Measurements from ENCODE around the gene SYTL2. TPM values are rescaled to one million over a fixed set of nuclear protein-coding genes. Genes with fewer than 3 reads are reported as not detected.

Gene SYTL2
- total RNA-seq, 1 donor from 2014 or later: 7.3 TPM

DNA sequence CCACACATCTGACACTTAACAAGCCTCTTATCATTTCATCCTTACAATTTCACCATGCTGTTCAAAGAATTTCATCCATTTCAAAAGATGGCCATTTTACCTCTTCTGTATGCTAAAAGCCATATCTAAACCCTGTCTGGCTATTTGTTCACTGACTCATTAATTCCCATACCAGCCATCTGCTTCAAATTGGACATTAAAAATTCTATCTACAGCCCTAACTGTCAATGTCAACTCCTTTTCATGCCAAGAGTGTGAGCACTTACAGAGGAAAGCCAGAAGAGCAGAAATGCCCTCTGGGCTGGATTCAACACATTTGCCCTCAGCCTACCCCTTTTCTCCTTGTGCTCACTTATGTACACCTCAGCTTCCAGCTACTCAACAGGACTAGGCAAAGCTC lies 59.2 kb downstream of the SYTL2 start:
- Mint-ChIP-seq H3K27me3 (ENCODE audit: low read depth) (no peaks in the 10 kb centered on the region), H3K9me3 (no peaks in the 10 kb centered on the region), H3K4me1 (no peaks in the 10 kb centered on the region), H3K36me3 (ENCODE audit: low read depth) (no peaks in the 10 kb centered on the region), H3K27ac (ENCODE audit: unreplicated experiment) (no peak overlapping the region), H3K4me3 (no peak overlapping the region)
- no peak for DNase-seq (ENCODE audit: low read depth, low spot score)
- TF ChIP-seq CTCF (conservative IDR thresholded peaks at IDR 0.05): no peak

DNA sequence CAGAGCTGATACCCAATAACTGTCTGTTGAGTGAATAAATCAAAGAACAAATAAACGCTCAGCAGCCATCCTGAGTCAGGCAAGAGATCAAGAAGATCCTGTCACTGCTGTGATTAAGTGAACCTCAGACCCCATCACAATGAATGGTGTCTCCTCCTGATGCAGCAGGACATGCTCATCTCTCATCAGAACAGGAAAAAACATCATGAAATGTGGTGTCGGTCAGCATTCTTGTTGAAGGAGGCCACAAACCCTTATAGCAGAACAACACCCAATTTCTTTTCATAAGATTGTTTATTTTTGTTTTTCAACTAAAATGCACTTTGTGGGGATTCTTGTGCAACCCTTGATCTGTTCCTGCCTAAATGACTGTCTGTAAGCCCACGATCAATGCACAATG lies 60.3 kb downstream of the SYTL2 start:
- no peak for DNase-seq (ENCODE audit: low read depth, low spot score)
- no peaks in the 10 kb centered on the region for H3K27me3 Mint-ChIP-seq (ENCODE audit: low read depth)
- no peak for TF ChIP-seq CTCF (conservative IDR thresholded peaks at IDR 0.05)
- H3K9me3 Mint-ChIP-seq: no peaks in the 10 kb centered on the region
- no peaks in the 10 kb centered on the region for H3K36me3 Mint-ChIP-seq (ENCODE audit: low read depth)
- no peak overlapping the region for H3K4me3 Mint-ChIP-seq
- H3K27ac Mint-ChIP-seq (ENCODE audit: unreplicated experiment): no peak overlapping the region
- H3K4me1 Mint-ChIP-seq: no peaks in the 10 kb centered on the region

- no peak overlapping the region for H3K4me3 Mint-ChIP-seq
- DNase-seq (ENCODE audit: low read depth, low spot score): no peak
- no peaks in the 10 kb centered on the region for H3K36me3 Mint-ChIP-seq (ENCODE audit: low read depth)
- TF ChIP-seq CTCF (conservative IDR thresholded peaks at IDR 0.05): no peak
- no peak overlapping the region for H3K27ac Mint-ChIP-seq (ENCODE audit: unreplicated experiment)
- no peaks in the 10 kb centered on the region for H3K27me3 Mint-ChIP-seq (ENCODE audit: low read depth)
- H3K9me3 Mint-ChIP-seq: no peaks in the 10 kb centered on the region
- no peaks in the 10 kb centered on the region for H3K4me1 Mint-ChIP-seq
Observed at GRCh38 chr11:85749884-85750283, 61.1 kb downstream of the SYTL2 start.

DNA sequence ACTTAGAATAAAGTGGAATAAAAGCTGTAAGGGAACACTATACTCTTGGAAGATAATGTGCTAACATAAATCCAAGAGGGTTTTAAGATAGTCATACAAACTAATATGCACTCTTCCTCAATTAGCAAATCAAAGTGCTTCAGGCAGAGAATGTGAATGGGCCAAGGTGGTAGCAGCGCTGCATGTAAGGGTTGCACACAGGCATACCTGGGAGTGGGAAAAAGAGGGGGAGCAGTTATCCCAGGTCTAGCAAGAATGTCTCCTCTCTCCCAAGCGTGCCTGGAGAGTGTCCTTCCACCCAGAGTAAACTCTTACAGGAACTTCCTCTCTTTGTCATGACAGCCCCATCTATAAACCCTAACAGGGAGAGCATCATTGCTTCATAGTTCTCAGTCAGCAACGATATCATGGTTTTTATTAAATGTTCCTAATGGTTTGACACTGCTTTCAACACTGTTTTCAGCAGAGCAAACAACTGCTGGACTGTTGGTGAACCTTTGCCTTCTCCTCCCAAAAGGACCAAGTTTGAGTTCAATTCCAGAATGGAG lies 61.6 kb downstream of the SYTL2 start:
- TF ChIP-seq CTCF (conservative IDR thresholded peaks at IDR 0.05): no peak
- Mint-ChIP-seq H3K36me3 (ENCODE audit: low read depth) (no peaks in the 10 kb centered on the region), H3K27ac (ENCODE audit: unreplicated experiment) (no peak overlapping the region), H3K9me3 (no peaks in the 10 kb centered on the region), H3K4me3 (no peak overlapping the region), H3K4me1 (no peaks in the 10 kb centered on the region), H3K27me3 (ENCODE audit: low read depth) (no peaks in the 10 kb centered on the region)
- no peak for DNase-seq (ENCODE audit: low read depth, low spot score)

- H3K27me3 Mint-ChIP-seq (ENCODE audit: low read depth): no peaks in the 10 kb centered on the region
- H3K27ac Mint-ChIP-seq (ENCODE audit: unreplicated experiment): no peak overlapping the region
- no peaks in the 10 kb centered on the region for H3K9me3 Mint-ChIP-seq
- H3K4me1 Mint-ChIP-seq: no peaks in the 10 kb centered on the region
- no peak for TF ChIP-seq CTCF (conservative IDR thresholded peaks at IDR 0.05)
- no peak overlapping the region for H3K4me3 Mint-ChIP-seq
- no peaks in the 10 kb centered on the region for H3K36me3 Mint-ChIP-seq (ENCODE audit: low read depth)
- DNase-seq (ENCODE audit: low read depth, low spot score): no peak
Observed at GRCh38 chr11:85748455-85748891, 62.5 kb downstream of the SYTL2 start.
